CD4-positive, alpha-beta T cell (primary cell): ENCODE measurements around the gene THRB. TPM values are rescaled to one million over a fixed set of nuclear protein-coding genes. Genes with fewer than 3 reads are reported as not detected.

Experiments used
- ATAC-seq: fragments of 200-7000 bp; cut with Tn5 transposase; one replicate; pipeline ENCODE4 v1.10.0; 2022; ENCODE audit warnings: mild to moderate bottlenecking; ENCODE audit not compliant: poor library complexity
- CTCF ChIA-PET: fragments of 350-600 bp; sonication (Branson Sonifier 250); formaldehyde crosslinking; loops from one replicate; lab custom pipeline; 2021; ENCODE audit warnings: antibody characterized with exemption, inconsistent platforms; lab: Charles Lee
- POLR2A ChIA-PET: fragments of 350-600 bp; sonication (Branson Sonifier 250); formaldehyde crosslinking; loops from one replicate; lab custom pipeline; 2021; ENCODE audit warnings: antibody characterized with exemption, inconsistent platforms; lab: Charles Lee
- DNase-seq, 14 experiments: peaks; one replicate each; pipeline ENCODE4 v3.0.0-alpha.2; 2013 to 2020; ENCODE audit warnings: mixed read lengths in 2 of 14
- H3K27ac ChIP-seq, 2 donors: one replicate each; pipeline versions ENCODE4 v1.5.1 to v1.7.0; 2013; ENCODE audit warnings: low read length in 2 of 2, low read depth in 1 of 2, mild to moderate bottlenecking in 1 of 2
- H3K27me3 ChIP-seq, 2 experiments: 1 replicate in 1 of 2; 2 replicates in 1 of 2; pipeline versions ENCODE4 v1.6.1 to v1.7.0; 2013; ENCODE audit warnings: low read length in 2 of 2, control low read depth in 1 of 2, mild to moderate bottlenecking in 1 of 2, moderate library complexity in 1 of 2; ENCODE audit not compliant: insufficient read depth in 2 of 2, control insufficient read depth in 1 of 2
- H3K36me3 ChIP-seq: one replicate; pipeline ENCODE4 v1.6.1; 2013; ENCODE audit warnings: low read length, control low read depth; ENCODE audit not compliant: insufficient read depth
- H3K4me1 ChIP-seq: one replicate; pipeline ENCODE4 v1.6.1; 2013; ENCODE audit warnings: low read length, control low read depth; ENCODE audit not compliant: insufficient read depth
- H3K4me3 ChIP-seq: one replicate; pipeline ENCODE4 v1.5.1; 2013; ENCODE audit warnings: mild to moderate bottlenecking, low read length, moderate library complexity
- H3K9me3 ChIP-seq, 2 experiments: 1 replicate in 1 of 2; 2 replicates in 1 of 2; pipeline versions ENCODE4 v1.6.1 to v1.7.0; 2013; ENCODE audit warnings: low read length in 2 of 2, mild to moderate bottlenecking in 2 of 2, control low read depth in 1 of 2, moderate library complexity in 1 of 2; ENCODE audit not compliant: control insufficient read depth in 1 of 2, insufficient read depth in 1 of 2
- H3K27ac Mint-ChIP-seq: one replicate; pipeline ENCODE4 v1.8.0; 2020; ENCODE audit warnings: mixed read lengths
- H3K27me3 Mint-ChIP-seq: one replicate; pipeline ENCODE4 v1.8.0; 2021; ENCODE audit warnings: mixed read lengths
- H3K36me3 Mint-ChIP-seq: one replicate; pipeline ENCODE4 v1.8.0; 2021; ENCODE audit warnings: low read depth, mixed read lengths
- H3K4me1 Mint-ChIP-seq: one replicate; pipeline ENCODE4 v1.8.0; 2021; ENCODE audit warnings: low read depth, mixed read lengths
- H3K4me3 Mint-ChIP-seq: one replicate; pipeline ENCODE4 v1.8.0; 2020; ENCODE audit warnings: mild to moderate bottlenecking, mixed read lengths
- H3K9me3 Mint-ChIP-seq: one replicate; pipeline ENCODE4 v1.8.0; 2020; ENCODE audit warnings: mixed read lengths
- CTCF ChIP-seq: fragments of 200-600 bp; IDR thresholded peaks from one replicate; pipeline ENCODE4 v1.8.0; 2022; ENCODE audit warnings: antibody characterized with exemption, mild to moderate bottlenecking
- intact Hi-C, 2 experiments: fragments of 100-400 bp; cut with DNase I in 1 of 2; cut with micrococcal nuclease in 1 of 2; formaldehyde crosslinking; loops; one replicate each; pipeline versions ENCODE4 v1.15.1 to v1.9.0; 2023 to 2025; cut with DNase I, micrococcal nuclease
- total RNA-seq, 174 experiments: library from RNA in 2 of 174; stranded (reverse) in 2 of 174; gene quantifications; one replicate each; pipeline ENCODE4 v1.2.3 and lab custom pipeline; 2021 to 2026

Gene THRB
- total RNA-seq, 2 experiments from 2014 or later = not detected

- intact Hi-C loops = no loop called here
- no peak for DNase-seq
- Mint-ChIP-seq H3K4me1 (no peaks in the 10 kb centered on the region), H3K27me3 (no peaks in the 10 kb centered on the region), H3K4me3 (no peak overlapping the region), H3K36me3 (no peaks in the 10 kb centered on the region), H3K9me3 (no peaks in the 10 kb centered on the region), H3K27ac (no peak overlapping the region)
- Histone ChIP-seq H3K9me3 (no peaks in the 10 kb centered on the region), H3K4me1 (no peaks in the 10 kb centered on the region), H3K4me3 (no peak overlapping the region), H3K27ac (no peak overlapping the region), H3K27me3 (no peaks in the 10 kb centered on the region), H3K36me3 (no peaks in the 10 kb centered on the region)
- TF ChIP-seq CTCF = no peak
- POLR2A ChIA-PET = no interaction called here
- no peak for ATAC-seq
- CTCF ChIA-PET = no interaction called here
Measured at GRCh38 chr3:24386458-24386857, 108.2 kb downstream of the THRB start.

- CTCF ChIA-PET = no interaction called here
- intact Hi-C loops = no loop called here
- no peak overlapping the region for H3K4me3 ChIP-seq
Measured at GRCh38 chr3:24385012-24385615, 109.5 kb downstream of the THRB start.

GRCh38 chr3:24382647-24383046 lies 112.0 kb downstream of the THRB start:
- ATAC-seq (no peak), DNase-seq (no peak)
- POLR2A ChIA-PET = no interaction called here
- no peaks in the 10 kb centered on the region for H3K36me3 Mint-ChIP-seq
- no peak for TF ChIP-seq CTCF
- Histone ChIP-seq H3K27ac (no peak overlapping the region), H3K4me1 (no peaks in the 10 kb centered on the region), H3K27me3 (no peaks in the 10 kb centered on the region), H3K9me3 (peaks cover 0 to 3% of the 10 kb centered on the region in 2 experiments), H3K4me3 (no peak overlapping the region), H3K36me3 (no peaks in the 10 kb centered on the region)
- no peak overlapping the region for H3K4me3 Mint-ChIP-seq
- no peaks in the 10 kb centered on the region for H3K9me3 Mint-ChIP-seq
- H3K27ac Mint-ChIP-seq = no peak overlapping the region
- CTCF ChIA-PET = no interaction called here
- H3K4me1 Mint-ChIP-seq = no peaks in the 10 kb centered on the region
- intact Hi-C loops = no loop called here
- H3K27me3 Mint-ChIP-seq = peaks cover 11% of the 10 kb centered on the region

More at GRCh38 chr3:24385012-24385615, 109.5 kb downstream of the THRB start:
- Histone ChIP-seq H3K27me3 (no peaks in the 10 kb centered on the region), H3K27ac (no peak overlapping the region), H3K36me3 (no peaks in the 10 kb centered on the region), H3K9me3 (peaks cover 0 to 3% of the 10 kb centered on the region in 2 experiments), H3K4me1 (no peaks in the 10 kb centered on the region)
- Mint-ChIP-seq H3K4me1 (no peaks in the 10 kb centered on the region), H3K36me3 (no peaks in the 10 kb centered on the region), H3K27ac (no peak overlapping the region), H3K27me3 (peaks cover 5% of the 10 kb centered on the region), H3K4me3 (no peak overlapping the region), H3K9me3 (no peaks in the 10 kb centered on the region)
- no peak for DNase-seq
- no peak for ATAC-seq
- TF ChIP-seq CTCF = no peak
- POLR2A ChIA-PET = no interaction called here
